ENCODE data around the gene HSPA12B. TPM values are rescaled to one million over a fixed set of nuclear protein-coding genes. Genes with fewer than 3 reads are reported as not detected.

The HSPA12B gene
- total and polyA plus RNA-seq, 2 of the 13 experiments (the other 11 are each of a cell fraction or from before 2014, with no cell fraction given): 0.01 TPM; not detected in 1

GRCh38 chr20:3798373-3798768 lies 65.9 kb downstream of the HSPA12B start (continued):
- no peak for TF ChIP-seq WIZ (CRISPR knock-in tag; IDR thresholded peaks at IDR 0.05)
- TF ChIP-seq, protein P1, sequence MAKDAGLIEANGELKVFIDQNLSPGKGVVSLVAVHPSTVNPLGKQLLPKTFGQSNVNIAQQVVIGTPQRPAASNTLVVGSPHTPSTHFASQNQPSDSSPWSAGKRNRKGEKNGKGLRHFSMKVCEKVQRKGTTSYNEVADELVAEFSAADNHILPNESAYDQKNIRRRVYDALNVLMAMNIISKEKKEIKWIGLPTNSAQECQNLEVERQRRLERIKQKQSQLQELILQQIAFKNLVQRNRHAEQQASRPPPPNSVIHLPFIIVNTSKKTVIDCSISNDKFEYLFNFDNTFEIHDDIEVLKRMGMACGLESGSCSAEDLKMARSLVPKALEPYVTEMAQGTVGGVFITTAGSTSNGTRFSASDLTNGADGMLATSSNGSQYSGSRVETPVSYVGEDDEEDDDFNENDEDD (CRISPR knock-in tag; IDR thresholded peaks at IDR 0.05; ENCODE audit: borderline replicate concordance): no peak
- TF ChIP-seq ZNF234 (CRISPR knock-in tag; conservative IDR thresholded peaks at IDR 0.05): no peak
- no peak for TF ChIP-seq PRDM4 (CRISPR knock-in tag; IDR thresholded peaks at IDR 0.05; ENCODE audit: borderline replicate concordance)
- no peak for TF ChIP-seq RORA (CRISPR knock-in tag; IDR thresholded peaks at IDR 0.05)
- TF ChIP-seq ZNF451 (CRISPR knock-in tag; IDR thresholded peaks at IDR 0.05): no peak
- 0 out of 2 replicates have a peak, but pooled peaks have one; percentile 14 for TF ChIP-seq ZBTB7B (CRISPR knock-in tag; IDR thresholded peaks at IDR 0.05)
- TF ChIP-seq STAT5B (CRISPR knock-in tag; IDR thresholded peaks at IDR 0.05): no peak
- no peak for TF ChIP-seq ZNF598 (CRISPR knock-in tag; IDR thresholded peaks at IDR 0.05; ENCODE audit: borderline replicate concordance)
- no peak for TF ChIP-seq HOXA3 (CRISPR knock-in tag; IDR thresholded peaks at IDR 0.05)
- no peak for TF ChIP-seq SRSF4 (IDR thresholded peaks at IDR 0.05; ENCODE audit: low read depth, low read length, poor library complexity, severe bottlenecking)
- no peak for TF ChIP-seq EEA1 (CRISPR knock-in tag; IDR thresholded peaks at IDR 0.05; ENCODE audit: borderline replicate concordance)
- no peak for TF ChIP-seq NCOA2 (CRISPR knock-in tag; IDR thresholded peaks at IDR 0.05)
- no peak for TF ChIP-seq POLR2G (IDR thresholded peaks at IDR 0.05; ENCODE audit: low read depth, low read length)

All from HepG2 (cell line).